ENCODE data around the gene RUNX2.

DNA sequence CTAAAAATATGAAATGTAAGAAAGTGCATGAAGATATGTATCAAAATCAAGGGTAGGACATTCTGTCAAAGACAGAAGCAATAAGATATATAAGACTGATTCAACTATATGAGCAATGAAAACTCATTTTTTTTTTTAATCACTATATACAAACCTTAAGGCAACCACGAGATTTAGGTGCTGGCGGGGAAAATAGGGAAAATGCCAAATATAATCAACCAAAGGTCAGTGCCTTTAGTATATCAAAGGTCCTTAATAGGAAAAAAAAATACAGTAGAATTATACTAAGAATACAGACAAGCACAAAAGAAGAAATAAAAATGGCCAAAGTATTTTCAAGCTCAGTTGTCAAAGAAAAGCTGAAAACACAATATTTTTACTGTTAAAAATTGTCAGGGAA, 25.5 kb downstream of the RUNX2 start:
- TF ChIP-seq SMAD5 (IDR thresholded peaks at IDR 0.05; ENCODE audit: low read depth) (no peak), SP1 (IDR thresholded peaks at IDR 0.05; ENCODE audit: low read depth, low read length) (no peak)
